Psoas muscle (tissue), 8 donors: Measurements from ENCODE around the gene ERFL. TPM values are rescaled to one million over a fixed set of nuclear protein-coding genes. Genes with fewer than 3 reads are reported as not detected.

ENCODE experiments used
- ATAC-seq, 4 donors: fragments of 200-7000 bp; cut with Tn5 transposase; one replicate each; pipeline ENCODE4 v1.9.1; 2020; ENCODE audit warnings: moderate library complexity in 3 of 4, mild to moderate bottlenecking in 2 of 4
- DNase-seq, 2 donors: peaks; one replicate each; pipeline ENCODE4 v3.0.0-alpha.2; 2020
- H3K27ac ChIP-seq: fragments of 200-600 bp; one replicate; pipeline ENCODE4 v1.8.0; 2022
- H3K27me3 ChIP-seq, 3 donors: fragments of 200-600 bp in 1 of 3; one replicate each; pipeline versions ENCODE4 v1.6.1 to v1.8.0; 2013 to 2022; ENCODE audit warnings: low read length in 2 of 3, mild to moderate bottlenecking in 2 of 3, moderate library complexity in 1 of 3; ENCODE audit not compliant: insufficient read depth in 3 of 3
- H3K36me3 ChIP-seq, 2 donors: fragments of 200-600 bp in 1 of 2; one replicate each; pipeline versions ENCODE4 v1.6.1 to v1.8.0; 2013 to 2022; ENCODE audit warnings: low read depth in 1 of 2, mild to moderate bottlenecking in 1 of 2, moderate library complexity in 1 of 2; ENCODE audit not compliant: insufficient read depth in 1 of 2
- H3K4me1 ChIP-seq: fragments of 200-600 bp; one replicate; pipeline ENCODE4 v1.8.0; 2022
- H3K4me3 ChIP-seq: fragments of 200-600 bp; one replicate; pipeline ENCODE4 v1.8.0; 2022; ENCODE audit warnings: mild to moderate bottlenecking
- H3K9me3 ChIP-seq: fragments of 200-600 bp; one replicate; pipeline ENCODE4 v1.8.0; 2022
- CTCF ChIP-seq: fragments of 200-600 bp; IDR thresholded peaks from one replicate; pipeline ENCODE4 v1.8.0; 2022; ENCODE audit warnings: antibody characterized with exemption
- WGBS, 3 donors: extraction: QIAGEN DNeasy Blood & Tissue Kit; methylation state at CpG; one replicate each; pipeline versions ENCODE4 v1.1.6 to v1.1.7; 2013; 5-methylcytosine and 5-hydroxymethylcytosine counted together
- intact Hi-C, 2 donors: fragments of 100-400 bp; cut with DNase I; formaldehyde crosslinking; loops; one replicate each; pipeline versions ENCODE4 v1.11.0 to v1.14.2; 2022
- polyA plus RNA-seq, 3 donors: library from polyadenylated mRNA; stranded (reverse); fragments of 200-250 nt; gene quantifications; one replicate each; pipeline ENCODE4 v1.2.3, GENCODE V29; 2013
- total RNA-seq, 4 donors: library from RNA; stranded (reverse); fragmentation: NEBNext Ultra II Directional in 2 of 4; extraction: Animal tissue kit (Norgen Biotek cat#: 25700) in 2 of 4; gene quantifications; one replicate each; pipeline versions ENCODE4 v1.2.1 to v1.2.4, GENCODE V29; 2021 to 2023
- donor health status: healthy with polysubstance abuse.
- donor health status: DM: no; HTN: no; CAD: no; lungs with moderate emphysema.
- donor health status: Bipolar disorder and iron deficiency.
- donor health status: healthy.
- donor health status: DM: yes; HTN: yes; CAD: no.
- donor health status: DM: no; HTN: no; CAD: no.
- donor health status: DM: no; HTN: no; CAD: no.
- donor health status: DM: yes; HTN: yes; CAD: no.

ERFL gene
- total and polyA plus RNA-seq, 7 donors = 0.03 TPM; not detected in 6

- no peak overlapping the region for H3K27ac ChIP-seq
- H3K4me1 ChIP-seq = no peaks in the 10 kb centered on the region
- H3K36me3 ChIP-seq = no peaks in the 10 kb centered on the region
- intact Hi-C loops = loop anchor here in 1 of 2 donors (5.0 kb wide), 1 partner anchor 57 kb away; the partner anchor contains the start of gene CD79A
- no peak for TF ChIP-seq CTCF
- ATAC-seq = no peak
- WGBS, 3 donors = 53 to 66% (median 62%) methylated on average over 7 of the region's 7 CpGs
- H3K9me3 ChIP-seq = no peaks in the 10 kb centered on the region
- DNase-seq = no peak
- no peak overlapping the region for H3K4me3 ChIP-seq
- peaks cover 0 to 78% (median 29%) of the 10 kb centered on the region in 3 donors for H3K27me3 ChIP-seq
Measured at GRCh38 chr19:41933693-41934426, 5.6 kb upstream of the ERFL start.

GRCh38 chr19:41932720-41933332 is 4.6 kb upstream of the ERFL start:
- Histone ChIP-seq H3K4me3 (no peak overlapping the region), H3K9me3 (no peaks in the 10 kb centered on the region), H3K4me1 (peaks cover 5% of the 10 kb centered on the region), H3K27ac (no peak overlapping the region), H3K27me3 (peaks cover 0 to 88% (median 36%) of the 10 kb centered on the region in 3 donors), H3K36me3 (no peaks in the 10 kb centered on the region)
- intact Hi-C loops = loop anchor here in 1 of 2 donors (5.0 kb wide), 1 partner anchor 56 kb away; the partner anchor contains the start of gene CD79A
- DNase-seq = no peak
- no peak for ATAC-seq
- WGBS, 3 donors = 6 to 13% (median 8%) methylated on average over 29 of the region's 29 CpGs
- TF ChIP-seq CTCF = no peak

- 13 to 18% (median 15%) methylated on average over 10 to 11 of the region's 11 CpGs for WGBS, 3 donors
- DNase-seq = no peak
- Histone ChIP-seq H3K4me1 (peaks cover 5% of the 10 kb centered on the region), H3K27me3 (peaks cover 0 to 87% (median 39%) of the 10 kb centered on the region in 3 donors), H3K9me3 (no peaks in the 10 kb centered on the region), H3K4me3 (no peak overlapping the region), H3K36me3 (no peaks in the 10 kb centered on the region), H3K27ac (no peak overlapping the region)
- TF ChIP-seq CTCF = no peak
- intact Hi-C loops = loop anchor here in 1 of 2 donors (5.0 kb wide), 1 partner anchor 55 kb away; the partner anchor contains the start of gene CD79A
- no peak for ATAC-seq
Measured at GRCh38 chr19:41932259-41932719, 4.0 kb upstream of the ERFL start.

- ATAC-seq = no peak
- no peak for TF ChIP-seq CTCF
- peaks cover 5% of the 10 kb centered on the region for H3K4me1 ChIP-seq
- intact Hi-C loops = loop anchor here in 1 of 2 donors (5.0 kb wide), 1 partner anchor 54 kb away; the partner anchor contains the start of gene CD79A
- peaks cover 0 to 87% (median 46%) of the 10 kb centered on the region in 3 donors for H3K27me3 ChIP-seq
- no peak for DNase-seq
- no peak overlapping the region for H3K4me3 ChIP-seq
- no peaks in the 10 kb centered on the region for H3K36me3 ChIP-seq
- no peaks in the 10 kb centered on the region for H3K9me3 ChIP-seq
- H3K27ac ChIP-seq = no peak overlapping the region
- 5 to 6% (median 5%) methylated on average over 17 of the region's 17 CpGs for WGBS, 3 donors
Measured at GRCh38 chr19:41930926-41931592, 2.8 kb upstream of the ERFL start.
